ENCODE measurements around the gene RAB6A. TPM values are rescaled to one million over a fixed set of nuclear protein-coding genes. Genes with fewer than 3 reads are reported as not detected.
A peak's percentile ranks its signal among the peaks of the same experiment; 100 is the strongest.
"Not testable (repeated sequence)": the region's sequence is repeated elsewhere in the genome, so short reads cannot be mapped to it uniquely, and the experiment has no call there.

The RAB6A gene
- total RNA-seq, 1 donor from 2014 or later: 237 TPM

DNA sequence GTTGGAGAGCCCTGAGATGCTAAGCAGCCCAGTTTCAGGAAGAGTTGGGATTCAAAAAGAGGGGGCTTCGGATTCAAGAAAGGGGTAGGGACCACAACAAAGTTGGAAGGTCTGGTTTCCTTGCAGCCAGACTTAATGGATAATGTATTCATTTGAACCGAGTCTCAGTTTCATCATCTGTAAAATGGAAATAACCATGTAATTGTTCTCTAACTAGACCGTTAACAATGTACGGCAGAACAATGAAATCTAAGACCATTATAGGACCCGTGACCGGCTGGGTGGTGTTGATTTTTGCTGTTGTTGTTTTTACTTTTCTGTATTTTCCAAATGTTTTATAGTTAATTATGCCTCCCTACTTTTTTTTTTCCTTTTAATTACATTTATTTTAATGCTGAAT, 20.4 kb upstream of the RAB6A start:
- Histone ChIP-seq H3K27me3 (ENCODE audit: control insufficient read depth, insufficient read depth, low read length) (no peaks in the 10 kb centered on the region), H3K36me3 (ENCODE audit: control insufficient read depth, insufficient read depth, low read length) (no peaks in the 10 kb centered on the region), H3K4me3 (ENCODE audit: low read depth, low read length) (no peak overlapping the region)
- DNase-seq (ENCODE audit: low read depth) (no peak), FAIRE-seq (no peak)
- TF ChIP-seq, protein P1, sequence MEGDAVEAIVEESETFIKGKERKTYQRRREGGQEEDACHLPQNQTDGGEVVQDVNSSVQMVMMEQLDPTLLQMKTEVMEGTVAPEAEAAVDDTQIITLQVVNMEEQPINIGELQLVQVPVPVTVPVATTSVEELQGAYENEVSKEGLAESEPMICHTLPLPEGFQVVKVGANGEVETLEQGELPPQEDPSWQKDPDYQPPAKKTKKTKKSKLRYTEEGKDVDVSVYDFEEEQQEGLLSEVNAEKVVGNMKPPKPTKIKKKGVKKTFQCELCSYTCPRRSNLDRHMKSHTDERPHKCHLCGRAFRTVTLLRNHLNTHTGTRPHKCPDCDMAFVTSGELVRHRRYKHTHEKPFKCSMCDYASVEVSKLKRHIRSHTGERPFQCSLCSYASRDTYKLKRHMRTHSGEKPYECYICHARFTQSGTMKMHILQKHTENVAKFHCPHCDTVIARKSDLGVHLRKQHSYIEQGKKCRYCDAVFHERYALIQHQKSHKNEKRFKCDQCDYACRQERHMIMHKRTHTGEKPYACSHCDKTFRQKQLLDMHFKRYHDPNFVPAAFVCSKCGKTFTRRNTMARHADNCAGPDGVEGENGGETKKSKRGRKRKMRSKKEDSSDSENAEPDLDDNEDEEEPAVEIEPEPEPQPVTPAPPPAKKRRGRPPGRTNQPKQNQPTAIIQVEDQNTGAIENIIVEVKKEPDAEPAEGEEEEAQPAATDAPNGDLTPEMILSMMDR (IDR thresholded peaks at IDR 0.05; ENCODE audit: insufficient read depth, low read length, severe bottlenecking): no peak

DNA sequence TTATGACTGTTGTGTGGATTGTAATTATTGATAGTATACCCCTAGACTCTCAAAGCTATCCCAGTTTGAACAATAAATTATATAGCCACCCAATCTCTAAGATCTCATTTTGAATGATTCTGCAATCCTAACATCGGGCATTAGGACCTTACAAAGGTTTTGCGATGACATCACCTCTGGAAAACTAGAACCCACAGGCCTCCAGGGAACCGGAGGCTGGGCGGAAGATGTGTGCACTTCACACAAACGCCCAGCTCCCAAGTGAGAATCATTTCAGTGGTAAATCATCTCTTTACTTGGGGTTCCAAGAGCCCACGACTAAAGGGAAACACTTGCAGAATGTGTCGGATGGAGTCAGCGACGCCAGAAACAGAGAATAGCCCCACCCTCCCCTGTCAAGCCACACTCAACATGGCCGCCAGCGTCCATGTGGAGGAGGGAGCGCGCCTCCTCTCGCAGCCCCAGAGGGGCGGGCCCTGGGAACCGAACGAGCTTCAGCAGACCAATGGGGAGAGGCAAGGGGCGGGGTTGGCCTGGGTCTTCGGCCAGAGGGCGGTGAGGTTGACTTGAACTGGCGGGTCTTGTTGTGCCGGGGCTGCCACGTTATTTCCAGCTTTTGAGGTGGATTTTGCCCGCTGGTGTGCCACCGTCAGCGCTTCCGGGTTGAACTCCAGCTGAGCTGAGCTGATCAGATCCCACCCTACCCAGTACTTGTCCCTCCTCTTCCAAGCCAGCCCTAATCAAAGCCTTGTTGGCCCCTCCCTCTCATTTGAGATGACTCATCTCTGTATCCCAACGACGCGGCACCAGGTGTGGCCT, 18.4 kb upstream of the RAB6A start:
- no peak for FAIRE-seq
- DNase-seq (ENCODE audit: low read depth): peak; percentile 95
- H3K27me3 ChIP-seq (ENCODE audit: control insufficient read depth, insufficient read depth, low read length): no peaks in the 10 kb centered on the region
- H3K4me3 ChIP-seq (ENCODE audit: low read depth, low read length): peak overlapping the region; percentile 53
- no peaks in the 10 kb centered on the region for H3K36me3 ChIP-seq (ENCODE audit: control insufficient read depth, insufficient read depth, low read length)
- TF ChIP-seq, protein P1 (IDR thresholded peaks at IDR 0.05; ENCODE audit: insufficient read depth, low read length, severe bottlenecking): no peak

DNA sequence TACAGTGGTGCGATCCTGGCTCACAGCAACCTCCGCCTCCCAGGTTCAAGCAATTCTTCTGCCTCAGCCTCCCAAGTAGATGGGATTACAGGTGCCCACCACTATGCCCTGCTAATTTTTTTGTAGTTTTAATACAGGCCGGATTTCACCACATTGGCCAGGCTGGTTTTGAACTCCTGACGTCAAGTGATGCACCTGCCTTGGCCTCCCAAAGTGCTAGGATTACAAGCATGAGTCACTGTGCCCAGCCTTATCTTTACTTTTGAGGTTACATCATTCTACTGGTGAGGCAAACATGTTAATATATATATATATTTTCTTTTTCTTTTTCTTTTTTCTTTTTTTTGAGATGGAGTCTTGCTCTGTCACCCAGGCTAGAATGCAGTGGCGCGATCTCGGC, 9.9 kb upstream of the RAB6A start:
- H3K27me3 ChIP-seq (ENCODE audit: control insufficient read depth, insufficient read depth, low read length); DNase-seq (ENCODE audit: low read depth); FAIRE-seq; H3K4me3 ChIP-seq (ENCODE audit: low read depth, low read length); H3K36me3 ChIP-seq (ENCODE audit: control insufficient read depth, insufficient read depth, low read length): not testable (repeated sequence)

DNA sequence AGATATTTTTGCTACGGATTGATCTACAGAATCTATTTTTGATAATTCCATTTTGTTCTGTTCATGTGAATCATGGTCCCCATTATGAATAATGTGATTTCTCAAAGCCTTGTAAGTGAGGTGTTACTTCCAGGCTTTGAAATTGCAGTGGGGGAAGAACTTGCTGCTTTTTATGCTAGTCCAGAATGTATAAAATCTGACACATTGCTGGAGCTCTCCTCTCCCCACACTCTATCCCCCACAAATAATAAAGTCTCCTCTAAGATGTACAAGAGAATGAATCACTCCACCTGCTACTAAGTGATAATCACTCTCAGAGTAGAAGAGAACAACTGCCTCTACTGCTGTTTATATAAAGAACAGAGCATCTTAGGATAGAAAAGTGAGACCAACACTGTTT, 5.9 kb upstream of the RAB6A start:
- DNase-seq (ENCODE audit: low read depth): no peak
- TF ChIP-seq, protein P1 (IDR thresholded peaks at IDR 0.05; ENCODE audit: insufficient read depth, low read length, severe bottlenecking): no peak
- Histone ChIP-seq H3K27me3 (ENCODE audit: control insufficient read depth, insufficient read depth, low read length) (no peaks in the 10 kb centered on the region), H3K36me3 (ENCODE audit: control insufficient read depth, insufficient read depth, low read length) (no peaks in the 10 kb centered on the region), H3K4me3 (ENCODE audit: low read depth, low read length) (no peak overlapping the region)
- FAIRE-seq: no peak

DNA sequence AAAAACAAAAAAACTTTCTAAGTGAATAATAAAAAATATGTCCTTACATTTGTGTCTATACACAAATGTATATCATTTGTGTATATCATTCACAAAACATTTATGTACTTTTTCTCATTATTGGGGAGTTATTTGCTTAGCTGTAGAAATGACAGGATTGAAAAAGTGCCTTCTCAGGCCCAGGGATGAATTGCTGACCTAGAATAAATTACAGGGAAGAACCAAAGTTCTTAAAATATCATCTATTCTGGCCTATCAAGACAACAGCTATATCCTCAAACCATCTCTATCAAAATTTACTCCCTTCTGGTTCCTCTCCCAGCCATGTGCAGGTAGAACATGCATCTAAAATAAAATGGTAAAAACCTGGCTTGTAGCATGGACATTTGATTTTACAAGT, 1.9 kb upstream of the RAB6A start:
- DNase-seq (ENCODE audit: low read depth) (no peak), FAIRE-seq (no peak)
- no peak overlapping the region for H3K4me3 ChIP-seq (ENCODE audit: low read depth, low read length)
- H3K36me3 ChIP-seq (ENCODE audit: control insufficient read depth, insufficient read depth, low read length): no peaks in the 10 kb centered on the region
- H3K27me3 ChIP-seq (ENCODE audit: control insufficient read depth, insufficient read depth, low read length): no peaks in the 10 kb centered on the region
- TF ChIP-seq, protein P1 (IDR thresholded peaks at IDR 0.05; ENCODE audit: insufficient read depth, low read length, severe bottlenecking): no peak

DNA sequence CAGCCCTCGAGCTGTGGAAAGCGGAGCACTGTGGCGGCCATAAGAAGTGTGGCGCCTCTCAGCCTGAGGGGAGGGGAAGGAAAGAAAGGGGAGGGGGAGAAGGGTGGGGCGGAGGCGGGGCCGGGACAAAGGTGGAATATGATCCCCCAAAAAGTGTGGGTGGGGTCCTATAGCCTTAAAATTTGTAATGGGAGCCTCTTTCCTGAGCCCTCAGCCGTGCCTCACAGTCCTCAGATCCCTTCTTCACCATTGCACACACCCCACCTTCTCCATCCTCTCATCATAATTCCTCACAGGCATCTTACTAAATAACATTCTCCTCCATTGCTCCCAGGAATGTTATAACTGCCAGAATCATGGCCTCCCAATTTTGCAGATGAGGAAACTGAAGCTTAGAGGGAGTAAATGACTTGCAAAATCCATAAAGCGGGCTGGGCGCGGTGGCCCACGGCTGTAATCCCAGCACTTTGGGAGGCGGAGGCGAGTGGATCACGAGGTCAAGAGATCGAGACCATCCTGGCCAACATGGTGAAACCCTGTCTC, 600 bp upstream of the RAB6A start:
- no peaks in the 10 kb centered on the region for H3K36me3 ChIP-seq (ENCODE audit: control insufficient read depth, insufficient read depth, low read length)
- FAIRE-seq (no peak), DNase-seq (ENCODE audit: low read depth) (no peak)
- TF ChIP-seq, protein P1 (IDR thresholded peaks at IDR 0.05; ENCODE audit: insufficient read depth, low read length, severe bottlenecking): no peak
- no peaks in the 10 kb centered on the region for H3K27me3 ChIP-seq (ENCODE audit: control insufficient read depth, insufficient read depth, low read length)
- H3K4me3 ChIP-seq (ENCODE audit: low read depth, low read length): peak overlapping the region; percentile 32
